ENCODE results near the gene EME2.

DNA sequence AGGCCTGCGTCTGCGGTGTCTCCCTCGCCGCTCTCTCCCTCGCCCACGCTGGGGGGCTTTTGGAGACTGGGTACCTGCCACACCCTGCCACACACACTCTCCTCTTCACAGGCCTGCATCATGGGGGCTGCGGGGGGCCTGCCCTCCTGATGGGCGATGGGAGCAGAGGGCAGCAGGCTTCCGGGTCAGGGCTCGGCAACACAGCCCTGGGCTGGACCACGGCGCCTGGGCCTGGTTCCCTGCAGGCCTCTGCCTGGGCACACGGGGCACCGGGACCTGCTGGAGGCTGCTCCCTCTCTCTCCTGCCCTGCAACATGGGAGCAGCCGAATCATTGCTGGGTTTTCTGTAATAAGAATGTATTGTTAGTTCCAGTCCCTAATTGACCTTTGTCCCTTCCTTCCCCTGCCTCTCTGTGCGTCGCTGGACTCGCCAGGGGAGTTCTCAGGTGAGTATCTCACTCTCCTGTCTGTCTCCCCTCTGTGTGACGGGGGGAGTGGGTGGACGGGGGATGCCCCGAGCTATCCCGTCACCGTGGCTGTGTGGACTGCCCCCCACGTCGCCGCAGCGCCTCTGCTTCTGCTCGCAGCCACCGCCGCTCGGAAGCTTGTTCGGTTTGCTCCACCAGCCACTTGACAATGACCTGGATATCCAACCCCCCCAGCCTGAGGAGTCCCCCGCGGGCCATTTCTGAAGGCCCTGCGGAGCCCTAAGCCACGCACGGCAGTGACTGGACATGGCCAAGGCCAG lies 14.7 kb upstream of the EME2 start:
- TF ChIP-seq, protein P1, sequence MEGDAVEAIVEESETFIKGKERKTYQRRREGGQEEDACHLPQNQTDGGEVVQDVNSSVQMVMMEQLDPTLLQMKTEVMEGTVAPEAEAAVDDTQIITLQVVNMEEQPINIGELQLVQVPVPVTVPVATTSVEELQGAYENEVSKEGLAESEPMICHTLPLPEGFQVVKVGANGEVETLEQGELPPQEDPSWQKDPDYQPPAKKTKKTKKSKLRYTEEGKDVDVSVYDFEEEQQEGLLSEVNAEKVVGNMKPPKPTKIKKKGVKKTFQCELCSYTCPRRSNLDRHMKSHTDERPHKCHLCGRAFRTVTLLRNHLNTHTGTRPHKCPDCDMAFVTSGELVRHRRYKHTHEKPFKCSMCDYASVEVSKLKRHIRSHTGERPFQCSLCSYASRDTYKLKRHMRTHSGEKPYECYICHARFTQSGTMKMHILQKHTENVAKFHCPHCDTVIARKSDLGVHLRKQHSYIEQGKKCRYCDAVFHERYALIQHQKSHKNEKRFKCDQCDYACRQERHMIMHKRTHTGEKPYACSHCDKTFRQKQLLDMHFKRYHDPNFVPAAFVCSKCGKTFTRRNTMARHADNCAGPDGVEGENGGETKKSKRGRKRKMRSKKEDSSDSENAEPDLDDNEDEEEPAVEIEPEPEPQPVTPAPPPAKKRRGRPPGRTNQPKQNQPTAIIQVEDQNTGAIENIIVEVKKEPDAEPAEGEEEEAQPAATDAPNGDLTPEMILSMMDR (IDR thresholded peaks at IDR 0.05): no peak
- no peak for TF ChIP-seq POLR2A (IDR thresholded peaks at IDR 0.05)

Measured in heart left ventricle (tissue), 13 donors.